H1 (cell line): ENCODE measurements around the gene C1orf115. TPM values are rescaled to one million over a fixed set of nuclear protein-coding genes. Genes with fewer than 3 reads are reported as not detected.

Source experiments
- ASH2L ChIP-seq: fragments of 200-600, 300-600 bp; sonication (generic); IDR thresholded peaks from one replicate; pipeline ENCODE4 v1.7.1; 2017; ENCODE audit warnings: low read length
- CREB1 ChIP-seq: IDR thresholded peaks from 2 replicates; pipeline ENCODE4 v1.6.1; 2012; ENCODE audit warnings: inconsistent platforms
- TAF7 ChIP-seq: optimal IDR thresholded peaks from 2 replicates; pipeline ENCODE3; 2011; ENCODE audit warnings: low read depth, mild to moderate bottlenecking, inconsistent platforms, low read length, moderate library complexity, borderline replicate concordance
- TEAD4 ChIP-seq: IDR thresholded peaks from 2 replicates; pipeline ENCODE4 v1.6.1; 2012; ENCODE audit warnings: low read depth, low read length, inconsistent platforms, mixed read lengths
- polyA plus RNA-seq, 7 experiments: library from polyadenylated mRNA; depleted of rRNA in 3 of 7; stranded (reverse) in 5 of 7; unstranded in 2 of 7; fragments of >200 nt in 5 of 7; fragments of 200-250 nt in 2 of 7; gene quantifications; 1 replicate in 5 of 7; 2 replicates in 1 of 7; 4 replicates in 1 of 7; pipeline versions ENCODE4 v1.2.1 to v1.2.3, GENCODE V29; 2011 to 2013; ENCODE audit warnings: missing spikeins in 2 of 7, mixed read lengths in 2 of 7
- total RNA-seq: library from RNA; stranded (reverse); fragmentation: NEBNext Ultra II Directional; extraction: Animal tissue kit (Norgen Biotek cat#: 25700); gene quantifications from 2 replicates; pipeline ENCODE4 v1.2.1, GENCODE V29; 2021
- TF ChIP-seq, protein P1 (sequence below), 3 experiments: IDR thresholded peaks; 1 replicate in 2 of 3; 2 replicates in 1 of 3; pipeline versions ENCODE4 v1.5.1 to v1.6.1; 2011; ENCODE audit warnings: low read length in 3 of 3, mild to moderate bottlenecking in 3 of 3, inconsistent platforms in 2 of 3, low read depth in 1 of 3, moderate library complexity in 1 of 3; ENCODE audit not compliant: insufficient read depth in 1 of 3; ENCODE audit errors: control extremely low read depth in 1 of 3
- TF ChIP-seq, protein P2 (sequence below): IDR thresholded peaks from 2 replicates; pipeline ENCODE4 v1.6.1; 2012; ENCODE audit warnings: inconsistent platforms

Gene C1orf115
- total and polyA plus RNA-seq, 2 of the 8 experiments (the other 6 are each of a cell fraction or from before 2014, with no cell fraction given): 3.5 to 5.6 TPM

- TF ChIP-seq, protein P1, sequence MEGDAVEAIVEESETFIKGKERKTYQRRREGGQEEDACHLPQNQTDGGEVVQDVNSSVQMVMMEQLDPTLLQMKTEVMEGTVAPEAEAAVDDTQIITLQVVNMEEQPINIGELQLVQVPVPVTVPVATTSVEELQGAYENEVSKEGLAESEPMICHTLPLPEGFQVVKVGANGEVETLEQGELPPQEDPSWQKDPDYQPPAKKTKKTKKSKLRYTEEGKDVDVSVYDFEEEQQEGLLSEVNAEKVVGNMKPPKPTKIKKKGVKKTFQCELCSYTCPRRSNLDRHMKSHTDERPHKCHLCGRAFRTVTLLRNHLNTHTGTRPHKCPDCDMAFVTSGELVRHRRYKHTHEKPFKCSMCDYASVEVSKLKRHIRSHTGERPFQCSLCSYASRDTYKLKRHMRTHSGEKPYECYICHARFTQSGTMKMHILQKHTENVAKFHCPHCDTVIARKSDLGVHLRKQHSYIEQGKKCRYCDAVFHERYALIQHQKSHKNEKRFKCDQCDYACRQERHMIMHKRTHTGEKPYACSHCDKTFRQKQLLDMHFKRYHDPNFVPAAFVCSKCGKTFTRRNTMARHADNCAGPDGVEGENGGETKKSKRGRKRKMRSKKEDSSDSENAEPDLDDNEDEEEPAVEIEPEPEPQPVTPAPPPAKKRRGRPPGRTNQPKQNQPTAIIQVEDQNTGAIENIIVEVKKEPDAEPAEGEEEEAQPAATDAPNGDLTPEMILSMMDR (IDR thresholded peaks at IDR 0.05; ENCODE audit: control extremely low read depth in 1 of 3, insufficient read depth in 1 of 3, low read depth in 1 of 3, low read length in 3 of 3): no peak
- no peak for TF ChIP-seq TAF7
- TF ChIP-seq ASH2L: no peak
- no peak for TF ChIP-seq CREB1
- TF ChIP-seq, protein P2, sequence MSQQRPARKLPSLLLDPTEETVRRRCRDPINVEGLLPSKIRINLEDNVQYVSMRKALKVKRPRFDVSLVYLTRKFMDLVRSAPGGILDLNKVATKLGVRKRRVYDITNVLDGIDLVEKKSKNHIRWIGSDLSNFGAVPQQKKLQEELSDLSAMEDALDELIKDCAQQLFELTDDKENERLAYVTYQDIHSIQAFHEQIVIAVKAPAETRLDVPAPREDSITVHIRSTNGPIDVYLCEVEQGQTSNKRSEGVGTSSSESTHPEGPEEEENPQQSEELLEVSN: no peak
- TF ChIP-seq TEAD4: no peak
These were observed 1.0 kb downstream of the C1orf115 start (continued) for GRCh38 chr1:220691053-220691684.
